ENCODE measurements around the gene PDE6B.
A peak's percentile ranks its signal among the peaks of the same experiment; 100 is the strongest.

The PDE6B gene

DNA sequence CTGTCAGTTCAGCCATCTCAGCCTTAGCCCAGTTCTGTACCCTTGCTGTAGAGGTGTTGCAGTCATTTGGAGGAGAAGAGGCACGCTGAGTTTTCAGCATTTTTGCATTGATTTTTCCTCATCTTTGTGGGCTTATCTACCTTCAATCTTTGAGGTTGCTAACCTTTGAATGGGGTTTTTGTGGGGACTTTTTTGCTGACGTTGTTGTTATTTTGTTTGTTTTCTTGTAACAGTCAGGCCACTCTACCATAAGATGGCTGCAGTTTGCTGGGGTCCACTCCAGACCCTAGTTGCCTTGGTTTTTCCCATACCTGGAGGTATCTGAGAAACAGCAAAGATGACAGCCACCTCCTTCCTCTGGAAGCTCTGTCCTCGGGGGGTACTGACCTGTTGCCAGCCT is 26.4 kb upstream of the PDE6B start:
- in situ Hi-C loops (cut with MboI; ENCODE audit: low pct_unique_long_range_greater_than_20kb, low sequenced_read_pairs): no loop called here
- no peak for DNase-seq

DNA sequence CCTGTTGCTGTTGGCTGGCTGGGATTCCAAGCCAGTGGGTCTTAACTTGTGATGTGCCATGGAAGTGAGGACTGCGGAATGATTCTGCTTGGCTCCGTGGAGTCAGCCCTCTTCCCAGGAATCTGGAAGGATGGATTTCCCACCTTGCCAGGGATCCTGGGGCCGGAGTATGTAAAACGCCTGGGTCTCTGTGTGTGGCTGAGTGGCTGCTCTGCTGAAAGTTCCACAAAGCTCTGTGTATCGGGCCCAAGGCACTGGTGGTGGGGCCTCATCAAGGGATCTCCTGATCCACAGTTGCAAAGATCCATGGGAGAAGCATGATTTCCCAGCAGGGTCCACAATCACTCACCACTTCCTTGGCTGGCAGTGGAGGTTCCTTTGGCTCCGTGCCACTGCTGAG is 25.2 kb upstream of the PDE6B start:
- no peak for DNase-seq
- in situ Hi-C loops (cut with MboI; ENCODE audit: low pct_unique_long_range_greater_than_20kb, low sequenced_read_pairs): no loop called here

DNA sequence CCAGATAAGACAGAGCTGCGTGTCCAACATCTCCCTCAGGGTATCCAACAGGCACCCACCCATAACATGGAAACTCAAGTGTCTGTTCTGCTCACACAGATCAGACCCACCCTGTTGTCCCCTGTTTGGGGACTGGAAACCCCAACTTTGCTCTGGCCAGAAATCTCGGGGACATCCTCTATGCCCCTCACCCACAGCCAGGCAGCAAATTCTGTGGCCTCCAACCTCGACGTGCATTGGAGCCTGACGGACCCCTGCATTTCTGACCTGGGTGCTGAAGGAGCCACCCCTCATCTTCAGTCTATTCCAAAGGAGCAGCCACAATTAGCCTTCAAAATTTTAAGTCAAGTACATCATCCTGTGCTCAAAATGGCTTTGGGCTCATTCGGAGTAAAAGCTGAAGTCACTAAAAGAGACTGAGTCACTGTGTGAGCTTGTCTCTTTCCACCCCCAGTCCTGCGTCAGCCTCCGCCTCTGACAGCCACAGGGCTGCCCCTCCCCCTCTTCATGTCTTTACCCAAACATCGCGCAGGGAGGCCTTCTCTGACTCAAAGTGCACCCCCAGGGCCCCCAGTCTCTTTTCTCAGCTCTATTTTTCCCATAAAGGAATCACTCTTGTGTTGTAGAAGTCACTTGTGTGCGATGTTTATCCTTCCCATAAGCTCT is 24.4 kb upstream of the PDE6B start:
- in situ Hi-C loops (cut with MboI; ENCODE audit: low pct_unique_long_range_greater_than_20kb, low sequenced_read_pairs): no loop called here

DNA sequence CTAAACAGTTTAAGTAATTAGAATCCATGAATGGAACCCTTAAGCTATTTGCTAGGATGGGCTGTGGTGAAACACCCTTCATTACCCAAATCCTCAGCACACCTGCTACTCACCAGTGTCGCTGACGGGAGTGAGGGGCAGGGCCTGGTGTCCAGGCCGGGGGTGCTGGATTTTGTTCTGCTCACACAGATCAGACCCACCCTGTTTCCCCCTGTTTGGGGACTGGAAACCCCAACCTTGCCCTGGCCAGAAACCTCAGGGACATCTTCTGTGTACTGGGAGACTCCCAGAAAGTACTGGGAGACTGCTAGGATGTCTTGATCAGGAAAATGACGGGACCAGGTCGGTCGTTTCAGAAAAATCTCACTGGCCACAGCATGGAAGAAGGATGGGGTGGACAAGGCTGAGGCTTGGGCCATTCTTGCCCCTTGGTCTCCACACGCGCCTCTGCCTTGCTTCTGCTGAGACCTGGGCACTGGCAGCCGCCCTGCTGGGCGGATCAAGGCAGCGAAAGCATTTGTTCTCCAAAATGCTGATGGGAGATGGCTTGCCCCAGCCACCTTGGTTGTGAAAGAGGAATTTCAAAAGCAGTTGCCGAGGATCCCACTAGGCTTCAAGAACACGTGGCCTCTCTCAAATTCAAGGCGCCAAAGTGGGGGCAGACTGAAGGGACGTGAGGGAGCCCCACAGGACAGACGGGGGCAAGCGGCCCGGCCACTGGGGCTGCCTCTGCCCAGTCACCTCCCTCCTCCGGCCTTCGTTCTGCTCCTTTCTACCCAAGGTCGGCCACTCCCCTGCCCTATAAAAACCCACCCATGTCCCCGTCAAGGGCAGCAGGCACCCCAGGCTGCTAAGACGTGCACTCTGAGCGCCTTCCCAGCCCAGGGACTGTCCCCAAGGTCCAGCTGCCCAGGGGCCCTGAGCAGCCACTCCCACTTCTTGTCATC is 23.5 kb upstream of the PDE6B start:
- in situ Hi-C loops (cut with MboI; ENCODE audit: low pct_unique_long_range_greater_than_20kb, low sequenced_read_pairs): no loop called here
- DNase-seq: no peak

More for the DNA sequence above, 24.4 kb upstream of the PDE6B start:
- DNase-seq: no peak

DNA sequence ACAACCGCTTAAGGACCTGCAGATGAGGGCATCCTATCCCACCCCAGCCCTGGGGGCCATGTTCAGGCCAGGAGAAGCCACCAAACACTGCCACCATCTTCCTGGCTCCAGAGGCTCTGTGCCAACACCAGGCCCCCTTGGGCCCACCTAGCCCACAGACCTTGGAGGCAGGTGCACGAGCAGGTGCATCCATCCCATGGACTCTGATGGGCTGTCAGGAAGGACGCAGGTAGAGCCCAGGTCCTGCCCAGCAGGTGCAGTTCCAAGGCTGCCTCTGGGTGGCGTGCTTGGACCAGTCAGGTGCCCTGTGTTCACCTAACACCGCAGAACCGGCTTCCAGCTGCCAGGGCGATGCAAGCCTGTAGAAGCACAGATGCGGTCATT is 22.8 kb upstream of the PDE6B start:
- peak; percentile 25 for DNase-seq
- in situ Hi-C loops (cut with MboI; ENCODE audit: low pct_unique_long_range_greater_than_20kb, low sequenced_read_pairs): no loop called here

- no peak for DNase-seq
- in situ Hi-C loops (cut with MboI; ENCODE audit: low pct_unique_long_range_greater_than_20kb, low sequenced_read_pairs): no loop called here
Observed at GRCh38 chr4:604131-604530, 21.2 kb upstream of the PDE6B start.

DNA sequence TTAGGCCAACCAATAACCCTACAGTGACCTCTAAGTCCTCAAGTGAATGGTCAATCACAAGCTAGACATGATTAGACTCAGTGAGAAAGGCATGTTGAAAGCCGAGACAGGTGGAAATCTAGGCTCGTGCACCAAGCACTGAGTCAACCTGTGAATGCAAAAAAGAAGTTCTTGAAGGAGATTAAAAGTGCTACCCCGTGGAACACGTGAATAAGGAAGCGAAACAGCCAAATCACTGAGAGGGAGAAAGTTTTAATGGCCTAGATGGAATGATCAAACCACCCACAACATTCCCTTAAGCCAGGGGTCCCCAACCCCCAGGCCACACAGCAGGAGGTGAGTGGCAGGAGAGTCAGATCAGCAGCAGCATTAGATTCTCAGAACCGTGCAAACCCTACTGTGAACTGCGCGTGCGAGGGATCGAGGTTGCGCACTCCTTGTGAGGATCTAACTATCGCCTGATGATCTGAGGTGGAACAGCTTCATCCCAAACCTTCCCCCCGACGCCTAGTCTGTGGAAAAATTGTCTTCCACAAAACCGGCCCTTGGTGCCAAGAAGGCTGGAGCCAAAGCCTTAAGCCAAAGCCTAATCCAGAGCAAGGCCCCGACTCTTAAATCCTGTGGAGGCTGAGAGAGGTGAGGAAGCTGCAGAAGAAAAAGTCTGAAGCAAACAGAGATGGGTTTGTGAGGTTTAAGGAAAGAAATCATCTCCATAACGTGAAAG is 19.5 kb upstream of the PDE6B start:
- in situ Hi-C loops (cut with MboI; ENCODE audit: low pct_unique_long_range_greater_than_20kb, low sequenced_read_pairs): no loop called here
- no peak for DNase-seq

- in situ Hi-C loops (cut with MboI; ENCODE audit: low pct_unique_long_range_greater_than_20kb, low sequenced_read_pairs): no loop called here
- DNase-seq: no peak
Observed at GRCh38 chr4:608236-608635, 17.1 kb upstream of the PDE6B start.

GRCh38 chr4:609400-610050 is 15.8 kb upstream of the PDE6B start:
- in situ Hi-C loops (cut with MboI; ENCODE audit: low pct_unique_long_range_greater_than_20kb, low sequenced_read_pairs): no loop called here
- no peak for DNase-seq

DNA sequence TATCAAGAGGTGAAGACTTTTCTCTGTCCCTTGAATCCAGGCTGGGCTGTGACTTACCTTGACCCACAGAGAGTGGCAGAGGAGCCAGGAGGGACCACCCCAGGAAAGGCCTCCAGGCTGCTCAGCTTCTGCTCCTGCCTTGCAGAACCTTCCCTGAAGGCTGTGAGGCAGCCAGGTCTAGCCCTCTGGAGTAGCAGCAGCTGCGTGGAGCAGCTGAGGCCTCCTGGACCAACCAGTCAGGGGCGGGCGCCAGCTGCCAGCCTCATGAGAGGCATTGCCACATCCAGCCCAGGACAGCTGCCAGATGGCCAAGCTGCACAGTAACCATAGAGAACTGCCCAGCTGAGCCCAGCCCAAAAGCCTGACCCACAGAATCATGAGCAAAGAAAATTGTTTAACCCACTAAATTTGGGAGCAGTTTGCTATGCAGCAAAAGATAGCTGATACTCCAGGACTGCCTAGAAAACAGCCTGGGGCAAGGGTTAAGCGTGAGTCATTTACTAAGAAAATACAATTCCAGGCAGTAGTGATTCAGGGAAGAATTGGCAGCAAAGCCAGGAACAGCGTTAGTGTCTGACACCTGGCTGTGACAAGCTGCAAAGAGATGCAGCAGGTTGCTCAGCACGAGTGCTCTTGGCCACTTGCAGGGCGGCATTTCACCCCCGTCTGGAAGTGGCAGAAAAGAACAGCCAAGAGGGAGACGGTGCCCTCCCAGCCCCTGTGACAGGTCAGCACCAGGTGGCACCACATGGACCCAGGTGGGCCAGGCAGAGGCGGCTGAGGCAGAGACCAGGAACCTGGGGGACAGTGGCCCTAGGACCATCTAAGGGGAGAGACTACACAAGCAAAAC is 14.7 kb upstream of the PDE6B start:
- in situ Hi-C loops (cut with MboI; ENCODE audit: low pct_unique_long_range_greater_than_20kb, low sequenced_read_pairs): no loop called here
- DNase-seq: no peak

GRCh38 chr4:612052-612748 is 13.2 kb upstream of the PDE6B start:
- DNase-seq: no peak
- in situ Hi-C loops (cut with MboI; ENCODE audit: low pct_unique_long_range_greater_than_20kb, low sequenced_read_pairs): no loop called here

GRCh38 chr4:612749-613125 is 12.6 kb upstream of the PDE6B start:
- in situ Hi-C loops (cut with MboI; ENCODE audit: low pct_unique_long_range_greater_than_20kb, low sequenced_read_pairs): no loop called here
- DNase-seq: no peak

DNA sequence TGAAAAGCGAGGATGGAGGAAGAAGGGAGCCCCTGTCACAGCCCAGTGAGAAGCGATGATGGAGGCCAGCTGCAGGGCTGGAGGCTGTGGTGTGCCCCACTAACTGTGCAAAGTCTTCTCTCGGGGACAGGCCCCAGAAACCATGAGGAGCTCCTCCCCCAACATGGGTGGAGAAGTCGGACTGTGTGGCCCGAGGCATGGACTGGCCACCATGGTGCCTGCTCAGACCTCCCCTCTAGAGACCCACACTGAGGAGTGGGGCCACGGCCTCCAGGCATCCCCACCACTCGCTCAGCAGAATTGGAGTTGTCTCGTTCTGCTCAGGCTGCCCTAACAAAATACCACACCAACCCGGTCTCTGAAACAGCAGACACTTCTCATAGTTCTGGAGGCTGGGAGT is 12.2 kb upstream of the PDE6B start:
- DNase-seq: no peak
- in situ Hi-C loops (cut with MboI; ENCODE audit: low pct_unique_long_range_greater_than_20kb, low sequenced_read_pairs): no loop called here

GRCh38 chr4:616091-616490 is 9.3 kb upstream of the PDE6B start:
- no peak for DNase-seq
- in situ Hi-C loops (cut with MboI; ENCODE audit: low pct_unique_long_range_greater_than_20kb, low sequenced_read_pairs): no loop called here

DNA sequence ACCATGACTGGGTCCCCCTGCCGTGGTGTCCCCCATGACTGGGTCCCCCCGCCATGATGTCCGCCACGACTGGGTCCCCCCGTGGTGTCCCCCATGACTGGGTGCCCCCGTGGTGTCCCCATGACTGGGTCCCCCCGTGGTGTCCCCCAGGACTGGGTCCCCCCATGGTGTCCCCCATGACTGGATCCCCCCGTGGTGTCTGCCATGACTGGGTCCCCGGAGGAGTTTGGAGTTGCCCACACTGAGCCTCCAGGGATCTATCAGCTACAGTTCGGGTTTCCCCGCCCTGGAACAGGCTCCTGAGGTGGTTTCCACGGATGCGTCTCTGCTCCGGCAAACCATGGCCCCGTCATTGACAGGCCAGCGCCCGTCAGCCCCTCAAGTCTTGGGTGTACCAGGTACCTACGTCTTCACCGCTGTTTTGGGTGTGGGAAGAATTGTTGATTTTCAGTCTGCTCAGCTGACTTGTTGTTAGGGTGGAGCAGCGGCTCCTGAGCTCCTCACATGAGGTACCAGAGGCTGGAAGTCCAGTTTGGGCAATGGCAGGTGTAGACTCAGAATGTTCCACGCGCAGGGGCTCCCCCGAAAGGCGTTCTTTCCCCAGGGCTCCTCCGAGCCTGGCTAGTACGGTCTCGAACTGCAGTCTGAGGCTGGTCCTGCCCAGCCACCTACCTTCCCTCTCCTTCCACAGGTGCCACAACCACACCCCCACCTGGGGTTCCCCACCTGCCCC is 8.3 kb upstream of the PDE6B start:
- no peak for DNase-seq
- in situ Hi-C loops (cut with MboI; ENCODE audit: low pct_unique_long_range_greater_than_20kb, low sequenced_read_pairs): no loop called here

GRCh38 chr4:617644-618641 is 7.4 kb upstream of the PDE6B start:
- in situ Hi-C loops (cut with MboI; ENCODE audit: low pct_unique_long_range_greater_than_20kb, low sequenced_read_pairs): no loop called here
- DNase-seq: no peak
